M059J (cell line): ENCODE data around the gene EXOC6. TPM values are rescaled to one million over a fixed set of nuclear protein-coding genes. Genes with fewer than 3 reads are reported as not detected.

Source experiments
- total RNA-seq: library from RNA; depleted of rRNA; stranded (reverse); fragments of >200 nt; shearing (Covaris generic); gene quantifications from 2 replicates; pipeline ENCODE4 v1.2.3, GENCODE V29; 2014; rRNA removed

The EXOC6 gene
- total RNA-seq, 1 experiment from 2014 or later = 12.6 TPM

Other genes starting within 250 kb of the EXOC6 start
- gene HHEX, start 158.6 kb upstream of the EXOC6 start, total RNA-seq = 0.05 TPM in 1 of 2 replicates, not detected in the other
- gene CYP26C1, start 212.3 kb downstream of the EXOC6 start, total RNA-seq = not detected in 2 replicates
- not detected in 2 replicates for gene CYP26A1, start 225.4 kb downstream of the EXOC6 start, total RNA-seq